ENCODE results near the gene CTDP1. TPM values are rescaled to one million over a fixed set of nuclear protein-coding genes. Genes with fewer than 3 reads are reported as not detected.
"Not testable (repeated sequence)": the region's sequence is repeated elsewhere in the genome, so short reads cannot be mapped to it uniquely, and the experiment has no call there.

CTDP1 gene
- total and polyA plus RNA-seq, 7 experiments from 2014 or later: 11.6 to 75.3 (median 41.2) TPM

- H3K4me1 Mint-ChIP-seq: peaks cover 0 to 12% (median 2%) of the 10 kb centered on the region in 7 donors
- ChIA-PET CTCF (no interaction called here), POLR2A (no interaction called here)
- peaks cover 6 to 65% (median 27%) of the 10 kb centered on the region in 5 donors for H3K36me3 Mint-ChIP-seq
- no peaks in the 10 kb centered on the region for H3K4me1 ChIP-seq (ENCODE audit: control insufficient read depth in 2 of 2, insufficient read depth in 2 of 2, low read length in 2 of 2)
- H3K9me3 Mint-ChIP-seq: peaks cover 0 to 19% (median 3%) of the 10 kb centered on the region in 11 donors
- H3K4me3 ChIP-seq (ENCODE audit: low read length): no peak overlapping the region
- no peak overlapping the region for H3K27ac Mint-ChIP-seq
- DNase-seq (no peak), ATAC-seq (no peak)
- H3K9me3 ChIP-seq (ENCODE audit: control insufficient read depth in 2 of 3, low read length in 3 of 3): no peaks in the 10 kb centered on the region
- no peaks in the 10 kb centered on the region for H3K27me3 Mint-ChIP-seq
- H3K36me3 ChIP-seq (ENCODE audit: control insufficient read depth in 2 of 3, insufficient read depth in 3 of 3, low read length in 3 of 3): peaks cover 0 to 67% (median 6%) of the 10 kb centered on the region in 3 experiments
- H3K4me3 Mint-ChIP-seq: no peak overlapping the region
- no peak overlapping the region for H3K27ac ChIP-seq (ENCODE audit: low read depth, low read length)
- intact Hi-C loops (cut with micrococcal nuclease): no loop called here
- no peaks in the 10 kb centered on the region for H3K27me3 ChIP-seq (ENCODE audit: control insufficient read depth in 2 of 2, insufficient read depth in 2 of 2, low read length in 2 of 2)
Observed at GRCh38 chr18:79747156-79747845, 67.7 kb downstream of the CTDP1 start.

GRCh38 chr18:79748321-79749180, 68.9 kb downstream of the CTDP1 start:
- Mint-ChIP-seq H3K9me3 (peaks cover 0 to 13% (median 2%) of the 10 kb centered on the region in 11 donors), H3K36me3 (peaks cover 6 to 60% (median 28%) of the 10 kb centered on the region in 5 donors), H3K4me3 (no peak overlapping the region), H3K27ac (no peak overlapping the region), H3K27me3 (no peaks in the 10 kb centered on the region), H3K4me1 (peaks cover 0 to 12% (median 2%) of the 10 kb centered on the region in 7 donors)
- intact Hi-C loops (cut with micrococcal nuclease): no loop called here
- no peak overlapping the region for H3K4me3 ChIP-seq (ENCODE audit: low read length)
- no peaks in the 10 kb centered on the region for H3K27me3 ChIP-seq (ENCODE audit: control insufficient read depth in 2 of 2, insufficient read depth in 2 of 2, low read length in 2 of 2)
- CTCF ChIA-PET: no interaction called here
- POLR2A ChIA-PET: no interaction called here
- no peak for DNase-seq
- H3K4me1 ChIP-seq (ENCODE audit: control insufficient read depth in 2 of 2, insufficient read depth in 2 of 2, low read length in 2 of 2): no peaks in the 10 kb centered on the region
- H3K27ac ChIP-seq (ENCODE audit: low read depth, low read length): no peak overlapping the region
- ATAC-seq: no peak
- no peaks in the 10 kb centered on the region for H3K9me3 ChIP-seq (ENCODE audit: control insufficient read depth in 2 of 3, low read length in 3 of 3)
- H3K36me3 ChIP-seq (ENCODE audit: control insufficient read depth in 2 of 3, insufficient read depth in 3 of 3, low read length in 3 of 3): peaks cover 0 to 60% (median 11%) of the 10 kb centered on the region in 3 experiments

- peaks cover 0 to 62% (median 17%) of the 10 kb centered on the region in 3 experiments for H3K36me3 ChIP-seq (ENCODE audit: control insufficient read depth in 2 of 3, insufficient read depth in 3 of 3, low read length in 3 of 3)
- intact Hi-C loops (cut with micrococcal nuclease): no loop called here
- H3K27ac Mint-ChIP-seq: no peak overlapping the region
- POLR2A ChIA-PET: interaction anchor here (0.6 kb wide), 1 partner anchor 188 kb away, joined by 3 read pairs; no protein-coding TSS in a partner anchor
- H3K4me3 ChIP-seq (ENCODE audit: low read length): no peak overlapping the region
- no peaks in the 10 kb centered on the region for H3K27me3 ChIP-seq (ENCODE audit: control insufficient read depth in 2 of 2, insufficient read depth in 2 of 2, low read length in 2 of 2)
- DNase-seq: no peak
- H3K27me3 Mint-ChIP-seq: no peaks in the 10 kb centered on the region
- no peaks in the 10 kb centered on the region for H3K9me3 ChIP-seq (ENCODE audit: control insufficient read depth in 2 of 3, low read length in 3 of 3)
- CTCF ChIA-PET: no interaction called here
- no peaks in the 10 kb centered on the region for H3K4me1 ChIP-seq (ENCODE audit: control insufficient read depth in 2 of 2, insufficient read depth in 2 of 2, low read length in 2 of 2)
- no peak for ATAC-seq
- peaks cover 0 to 9% (median 2%) of the 10 kb centered on the region in 7 donors for H3K4me1 Mint-ChIP-seq
- no peak overlapping the region for H3K4me3 Mint-ChIP-seq
- H3K9me3 Mint-ChIP-seq: peaks cover 0 to 4% (median 2%) of the 10 kb centered on the region in 11 donors
- no peak overlapping the region for H3K27ac ChIP-seq (ENCODE audit: low read depth, low read length)
- peaks cover under 1 to 59% (median 26%) of the 10 kb centered on the region in 5 donors for H3K36me3 Mint-ChIP-seq
Observed at GRCh38 chr18:79749251-79750191, 69.9 kb downstream of the CTDP1 start.

- intact Hi-C loops (cut with micrococcal nuclease): no loop called here
- Histone ChIP-seq H3K36me3 (ENCODE audit: control insufficient read depth in 2 of 3, insufficient read depth in 3 of 3, low read length in 3 of 3) (peaks cover 0 to 75% (median 21%) of the 10 kb centered on the region in 3 experiments), H3K27ac (ENCODE audit: low read depth, low read length) (no peak overlapping the region), H3K9me3 (ENCODE audit: control insufficient read depth in 2 of 3, low read length in 3 of 3) (no peaks in the 10 kb centered on the region), H3K4me1 (ENCODE audit: control insufficient read depth in 2 of 2, insufficient read depth in 2 of 2, low read length in 2 of 2) (no peaks in the 10 kb centered on the region), H3K27me3 (ENCODE audit: control insufficient read depth in 2 of 2, insufficient read depth in 2 of 2, low read length in 2 of 2) (no peaks in the 10 kb centered on the region), H3K4me3 (ENCODE audit: low read length) (no peak overlapping the region)
- no peak for DNase-seq
- CTCF ChIA-PET: no interaction called here
- POLR2A ChIA-PET: no interaction called here
- Mint-ChIP-seq H3K4me1 (peaks cover 0 to 7% (median 0%) of the 10 kb centered on the region in 7 donors), H3K36me3 (peaks cover 6 to 69% (median 35%) of the 10 kb centered on the region in 5 donors), H3K4me3 (no peak overlapping the region), H3K27me3 (no peaks in the 10 kb centered on the region), H3K9me3 (peaks cover 0 to 7% (median 2%) of the 10 kb centered on the region in 11 donors), H3K27ac (no peak overlapping the region)
- no peak for ATAC-seq
Observed at GRCh38 chr18:79750980-79751571, 71.5 kb downstream of the CTDP1 start.

GRCh38 chr18:79751918-79752578, 72.4 kb downstream of the CTDP1 start:
- H3K4me1 Mint-ChIP-seq; POLR2A ChIA-PET; H3K4me1 ChIP-seq (ENCODE audit: control insufficient read depth in 2 of 2, insufficient read depth in 2 of 2, low read length in 2 of 2); DNase-seq; intact Hi-C loops (cut with micrococcal nuclease); H3K27ac ChIP-seq (ENCODE audit: low read depth, low read length); ATAC-seq; H3K4me3 ChIP-seq (ENCODE audit: low read length); H3K4me3 Mint-ChIP-seq; H3K27me3 ChIP-seq (ENCODE audit: control insufficient read depth in 2 of 2, insufficient read depth in 2 of 2, low read length in 2 of 2); H3K27ac Mint-ChIP-seq; CTCF ChIA-PET; H3K9me3 ChIP-seq (ENCODE audit: control insufficient read depth in 2 of 3, low read length in 3 of 3); H3K27me3 Mint-ChIP-seq: not testable (repeated sequence)
- H3K36me3 Mint-ChIP-seq: peaks cover 6 to 74% (median 45%) of the 10 kb centered on the region in 5 donors
- H3K36me3 ChIP-seq (ENCODE audit: control insufficient read depth in 2 of 3, insufficient read depth in 3 of 3, low read length in 3 of 3): peaks cover 0 to 71% (median 21%) of the 10 kb centered on the region in 3 experiments
- peaks cover 0 to 17% (median 3%) of the 10 kb centered on the region in 11 donors for H3K9me3 Mint-ChIP-seq

Data from naive thymus-derived CD4-positive, alpha-beta T cell (primary cell).